Bronchial epithelial cell (primary cell): ENCODE results near the gene LSM2. TPM values are rescaled to one million over a fixed set of nuclear protein-coding genes. Genes with fewer than 3 reads are reported as not detected.
"Not testable (repeated sequence)": the region's sequence is repeated elsewhere in the genome, so short reads cannot be mapped to it uniquely, and the experiment has no call there.

Experiments
- DNase-seq: peaks from one replicate; pipeline ENCODE4 v3.0.0-alpha.2; 2010; ENCODE audit warnings: low read depth
- FAIRE-seq: peaks from 2 replicates; lab custom pipeline; 2011; peaks lifted over from hg19 to GRCh38; lab: Jason Lieb, UNC
- H3K27me3 ChIP-seq: 2 replicates; pipeline ENCODE4 v1.5.1; 2011; ENCODE audit warnings: low read length; ENCODE audit not compliant: control insufficient read depth, insufficient read depth
- H3K36me3 ChIP-seq: 2 replicates; pipeline ENCODE4 v1.5.1; 2011; ENCODE audit warnings: low read length; ENCODE audit not compliant: control insufficient read depth, insufficient read depth
- H3K4me3 ChIP-seq: 2 replicates; pipeline ENCODE4 v1.5.1; 2011; ENCODE audit warnings: mild to moderate bottlenecking, low read depth, low read length, control low read depth
- total RNA-seq: library from RNA; depleted of rRNA; stranded (reverse); fragments of >200 nt; gene quantifications from 2 replicates; pipeline ENCODE4 v1.2.1, GENCODE V29; 2014
- TF ChIP-seq, protein P1 (sequence below): IDR thresholded peaks from 2 replicates; pipeline ENCODE4 v1.5.1; 2011; ENCODE audit warnings: mild to moderate bottlenecking, moderate library complexity, low read length, control low read depth, inconsistent platforms; ENCODE audit not compliant: insufficient read depth, severe bottlenecking

LSM2 gene
- total RNA-seq: 28.9 and 29.2 TPM in 2 replicates

- TF ChIP-seq, protein P1, sequence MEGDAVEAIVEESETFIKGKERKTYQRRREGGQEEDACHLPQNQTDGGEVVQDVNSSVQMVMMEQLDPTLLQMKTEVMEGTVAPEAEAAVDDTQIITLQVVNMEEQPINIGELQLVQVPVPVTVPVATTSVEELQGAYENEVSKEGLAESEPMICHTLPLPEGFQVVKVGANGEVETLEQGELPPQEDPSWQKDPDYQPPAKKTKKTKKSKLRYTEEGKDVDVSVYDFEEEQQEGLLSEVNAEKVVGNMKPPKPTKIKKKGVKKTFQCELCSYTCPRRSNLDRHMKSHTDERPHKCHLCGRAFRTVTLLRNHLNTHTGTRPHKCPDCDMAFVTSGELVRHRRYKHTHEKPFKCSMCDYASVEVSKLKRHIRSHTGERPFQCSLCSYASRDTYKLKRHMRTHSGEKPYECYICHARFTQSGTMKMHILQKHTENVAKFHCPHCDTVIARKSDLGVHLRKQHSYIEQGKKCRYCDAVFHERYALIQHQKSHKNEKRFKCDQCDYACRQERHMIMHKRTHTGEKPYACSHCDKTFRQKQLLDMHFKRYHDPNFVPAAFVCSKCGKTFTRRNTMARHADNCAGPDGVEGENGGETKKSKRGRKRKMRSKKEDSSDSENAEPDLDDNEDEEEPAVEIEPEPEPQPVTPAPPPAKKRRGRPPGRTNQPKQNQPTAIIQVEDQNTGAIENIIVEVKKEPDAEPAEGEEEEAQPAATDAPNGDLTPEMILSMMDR: peak; percentile 25
- FAIRE-seq: no peak
- DNase-seq: peak; percentile 88
- peak within 1 kb of the TSS; percentile 60 for H3K4me3 ChIP-seq
- H3K36me3 ChIP-seq: no peaks in the 10 kb centered on the region
- no peaks in the 10 kb centered on the region for H3K27me3 ChIP-seq
Measured at GRCh38 chr6:31806470-31807272, at the start of gene LSM2. TSS of gene LSM2 (minus strand) at chr6:31806966. CDS start at chr6:31806757, 209 bp downstream.

- H3K27me3 ChIP-seq, DNase-seq, H3K4me3 ChIP-seq, FAIRE-seq, H3K36me3 ChIP-seq: not testable (repeated sequence)
Measured at GRCh38 chr6:31851980-31852718, 45.4 kb upstream of the LSM2 start.

DNA sequence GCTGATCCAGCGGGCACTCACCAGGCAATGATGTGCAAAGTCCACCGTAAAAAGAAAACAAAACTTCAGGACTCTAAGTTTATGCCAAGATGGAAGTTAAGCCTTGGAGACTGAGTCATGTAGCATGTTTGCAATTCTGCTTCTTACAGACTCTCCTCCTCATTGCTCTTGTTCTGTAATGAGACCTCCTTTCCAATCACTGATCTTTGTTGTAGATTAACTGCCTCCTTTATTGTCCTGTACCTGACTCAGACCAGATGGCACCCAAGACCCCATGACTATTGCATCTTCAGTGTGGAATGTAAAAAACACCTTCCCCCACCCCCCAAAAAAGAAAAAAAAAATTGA, 44.7 kb upstream of the LSM2 start:
- H3K36me3 ChIP-seq: no peaks in the 10 kb centered on the region
- no peaks in the 10 kb centered on the region for H3K27me3 ChIP-seq
- no peak overlapping the region for H3K4me3 ChIP-seq
- DNase-seq: no peak
- FAIRE-seq: no peak
- TF ChIP-seq, protein P1: no peak

DNA sequence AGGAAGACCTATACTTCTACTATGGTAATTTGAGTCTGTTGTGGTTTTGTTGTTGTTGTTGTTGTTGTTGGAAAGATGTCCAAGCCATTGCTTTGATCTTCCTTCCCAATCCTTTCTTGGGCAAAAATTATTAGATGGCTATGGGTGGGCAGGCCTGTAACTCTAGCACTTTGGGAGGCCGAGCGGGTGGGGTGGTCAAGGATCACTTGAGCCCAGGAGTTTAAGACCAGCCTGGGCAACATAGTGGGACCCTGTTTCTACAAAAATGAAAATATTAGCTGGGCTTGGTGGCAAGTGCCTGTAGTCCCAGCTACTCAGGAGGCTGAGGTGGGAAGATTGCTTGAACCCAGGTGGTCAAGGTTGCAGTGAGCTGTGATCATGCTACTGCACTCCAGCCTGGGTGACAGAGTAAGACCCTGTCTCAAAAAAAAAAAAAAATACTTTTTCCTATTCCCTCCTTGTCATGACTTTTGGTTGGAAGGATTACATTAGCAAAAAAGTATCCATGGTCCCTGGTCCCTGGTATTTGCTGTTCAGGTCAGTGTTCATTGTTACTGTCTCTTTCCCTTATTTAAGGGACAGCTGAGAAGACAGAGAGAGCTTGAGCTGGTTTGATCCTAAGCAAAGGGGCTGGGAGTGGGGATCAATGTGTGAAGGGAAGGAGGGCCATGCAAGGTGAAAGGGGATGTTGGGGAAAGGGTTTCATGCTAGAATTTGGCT, 44.2 kb upstream of the LSM2 start:
- H3K36me3 ChIP-seq: no peaks in the 10 kb centered on the region
- FAIRE-seq (no peak), DNase-seq (no peak)
- no peaks in the 10 kb centered on the region for H3K27me3 ChIP-seq
- TF ChIP-seq, protein P1: no peak
- H3K4me3 ChIP-seq: no peak overlapping the region

- TF ChIP-seq, protein P1: no peak
- FAIRE-seq (no peak), DNase-seq (no peak)
- no peaks in the 10 kb centered on the region for H3K27me3 ChIP-seq
- H3K36me3 ChIP-seq: no peaks in the 10 kb centered on the region
- no peak overlapping the region for H3K4me3 ChIP-seq
Measured at GRCh38 chr6:31847276-31847978, 40.7 kb upstream of the LSM2 start.
